Keratinocyte (primary cell): ENCODE data around the gene GOLGA8O.
"Not testable (repeated sequence)": the region's sequence is repeated elsewhere in the genome, so short reads cannot be mapped to it uniquely, and the experiment has no call there.

ENCODE experiments used
- CTCF ChIP-seq, 3 experiments: IDR thresholded peaks in 1 of 3; conservative IDR thresholded peaks in 1 of 3; optimal IDR thresholded peaks in 1 of 3; 2 replicates in 2 of 3; 3 replicates in 1 of 3; pipeline versions ENCODE3 to v1.5.1; 2011; ENCODE audit warnings: low read length in 3 of 3, mild to moderate bottlenecking in 3 of 3, moderate library complexity in 2 of 3, control low read depth in 1 of 3, inconsistent platforms in 1 of 3; ENCODE audit not compliant: insufficient read depth in 2 of 3; ENCODE audit errors: extremely low read depth in 1 of 3
- EZH2 ChIP-seq: IDR thresholded peaks from one replicate; pipeline ENCODE4 v1.6.1; 2012; ENCODE audit warnings: inconsistent platforms, mild to moderate bottlenecking, low read length, moderate library complexity

DNA sequence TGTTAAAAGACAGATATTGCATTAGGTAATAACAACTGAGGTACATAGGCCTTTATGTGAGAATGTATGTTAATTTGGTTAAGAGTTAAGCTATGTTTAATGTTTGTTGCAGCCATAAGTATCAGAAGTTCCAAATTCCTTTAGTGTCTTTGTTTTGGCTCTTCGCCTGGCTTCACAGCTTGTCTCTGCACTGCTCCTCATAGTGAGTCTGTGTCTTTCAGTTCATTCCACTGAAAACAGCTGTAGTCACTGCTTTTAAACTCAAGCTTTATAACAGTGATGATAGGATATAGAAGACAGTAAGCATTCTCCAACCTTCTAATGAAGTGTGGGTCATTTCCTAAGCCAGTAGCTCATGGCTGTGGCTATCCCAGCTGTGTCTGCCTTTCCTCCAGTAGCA, 47.5 kb upstream of the GOLGA8O start:
- not testable (repeated sequence) for TF ChIP-seq CTCF (optimal IDR thresholded peaks at IDR 0.05 in 1 of 3, IDR thresholded peaks at IDR 0.05 in 1 of 3, conservative IDR thresholded peaks at IDR 0.05 in 1 of 3; ENCODE audit: extremely low read depth in 1 of 3, insufficient read depth in 2 of 3, low read length in 3 of 3); EZH2
